Stimulated activated CD4-positive, alpha-beta T cell treated with anti-CD3 and anti-CD28 coated beads, Interleukin-15, amount 100 ng/mL, for 24 hours (primary cell): ENCODE data around the gene SPNS2.
A peak's percentile ranks its signal among the peaks of the same experiment; 100 is the strongest.

Source experiments
- DNase-seq: peaks from one replicate; pipeline ENCODE4 v3.0.0-alpha.2; 2020

Gene SPNS2

GRCh38 chr17:4480929-4481898 is 17.5 kb upstream of the SPNS2 start:
- DNase-seq, result peak; percentile 60

- no peak for DNase-seq
Observed at GRCh38 chr17:4482338-4483011, 16.2 kb upstream of the SPNS2 start.

GRCh38 chr17:4483012-4483840 is 15.5 kb upstream of the SPNS2 start:
- DNase-seq, result no peak

- DNase-seq, result peak; percentile 74
Observed at GRCh38 chr17:4485676-4486646, 12.7 kb upstream of the SPNS2 start.

GRCh38 chr17:4487296-4487695 is 11.4 kb upstream of the SPNS2 start:
- no peak for DNase-seq

GRCh38 chr17:4487820-4488716 is 10.6 kb upstream of the SPNS2 start:
- DNase-seq, result no peak

GRCh38 chr17:4488989-4489595 is 9.6 kb upstream of the SPNS2 start:
- no peak for DNase-seq

- no peak for DNase-seq
Observed at GRCh38 chr17:4490109-4490591, 8.5 kb upstream of the SPNS2 start.

GRCh38 chr17:4490637-4491061 is 8.0 kb upstream of the SPNS2 start:
- no peak for DNase-seq

GRCh38 chr17:4492721-4493561 is 5.7 kb upstream of the SPNS2 start:
- DNase-seq, result peak; percentile 30

GRCh38 chr17:4497101-4497824 is 1.4 kb upstream of the SPNS2 start:
- DNase-seq, result no peak

- DNase-seq, result peak; percentile 42
Observed at GRCh38 chr17:4499431-4500190, 930 bp downstream of the SPNS2 start.

- DNase-seq, result no peak
Observed at GRCh38 chr17:4500191-4500571, 1.5 kb downstream of the SPNS2 start.

- DNase-seq, result no peak
Observed at GRCh38 chr17:4501295-4501949, 2.7 kb downstream of the SPNS2 start.

GRCh38 chr17:4502466-4503154 is 3.9 kb downstream of the SPNS2 start:
- no peak for DNase-seq

- no peak for DNase-seq
Observed at GRCh38 chr17:4503283-4504025, 4.8 kb downstream of the SPNS2 start.
